Measurements from ENCODE around the gene PRRX2.
A peak's percentile ranks its signal among the peaks of the same experiment; 100 is the strongest.

PRRX2 gene

DNA sequence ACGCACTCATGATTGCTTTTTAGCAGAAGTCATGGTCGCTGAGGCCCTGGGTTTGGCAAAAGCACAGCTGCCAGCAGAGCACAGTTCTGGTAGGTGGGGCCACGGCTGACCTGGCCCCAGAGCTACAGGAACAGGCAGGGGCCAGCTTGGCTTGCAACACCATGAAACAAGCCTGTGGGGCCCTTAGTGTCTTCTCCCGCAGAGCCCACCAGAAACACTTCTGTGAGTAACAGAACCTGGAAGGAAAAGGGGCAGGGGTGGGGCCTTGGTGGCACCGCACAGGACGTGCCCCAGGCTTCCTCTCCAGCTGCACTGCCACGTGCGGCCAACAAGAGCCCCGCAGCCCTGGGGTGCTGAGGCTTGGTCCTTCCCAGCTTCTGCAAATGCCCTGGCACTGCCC lies 28.3 kb upstream of the PRRX2 start:
- DNase-seq (ENCODE audit: low read depth): no peak

DNA sequence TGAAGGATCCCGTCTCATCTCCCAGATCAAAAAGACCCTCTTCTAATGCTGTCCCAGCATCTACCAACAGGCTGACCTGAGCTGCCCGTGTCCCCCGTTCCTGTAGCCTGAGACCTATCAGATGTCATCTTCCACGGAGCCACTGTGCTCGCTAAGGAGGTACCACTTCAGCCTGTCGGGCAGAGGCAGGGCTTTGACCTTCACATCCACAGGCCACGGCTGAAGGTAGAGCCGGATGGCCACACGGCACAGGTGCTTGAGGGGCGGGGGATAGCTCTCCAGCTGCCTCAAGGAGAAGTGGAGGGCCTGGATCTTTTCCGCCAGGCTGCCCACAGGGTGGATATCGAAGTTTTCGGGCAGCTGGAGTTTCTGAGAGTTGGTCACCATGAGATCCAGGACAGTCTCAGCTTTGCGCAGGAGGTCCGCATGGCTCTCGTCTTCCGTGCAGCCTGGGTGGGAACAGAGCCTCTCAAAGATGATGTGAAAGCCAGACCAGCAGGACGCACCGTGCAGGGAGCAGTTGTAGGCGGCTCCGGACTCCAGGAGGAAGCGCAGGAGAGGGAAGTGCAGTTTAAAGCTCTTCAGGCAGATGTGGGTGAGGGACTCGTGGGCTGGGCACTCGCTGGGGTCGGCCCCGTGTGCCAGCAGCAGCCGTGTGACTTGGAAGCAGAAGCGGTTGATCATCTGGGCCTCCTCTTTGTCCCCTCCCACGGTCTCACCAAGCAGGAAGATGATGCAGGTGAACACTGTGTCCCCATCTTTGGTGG lies 27.6 kb upstream of the PRRX2 start:
- DNase-seq (ENCODE audit: low read depth): no peak

DNA sequence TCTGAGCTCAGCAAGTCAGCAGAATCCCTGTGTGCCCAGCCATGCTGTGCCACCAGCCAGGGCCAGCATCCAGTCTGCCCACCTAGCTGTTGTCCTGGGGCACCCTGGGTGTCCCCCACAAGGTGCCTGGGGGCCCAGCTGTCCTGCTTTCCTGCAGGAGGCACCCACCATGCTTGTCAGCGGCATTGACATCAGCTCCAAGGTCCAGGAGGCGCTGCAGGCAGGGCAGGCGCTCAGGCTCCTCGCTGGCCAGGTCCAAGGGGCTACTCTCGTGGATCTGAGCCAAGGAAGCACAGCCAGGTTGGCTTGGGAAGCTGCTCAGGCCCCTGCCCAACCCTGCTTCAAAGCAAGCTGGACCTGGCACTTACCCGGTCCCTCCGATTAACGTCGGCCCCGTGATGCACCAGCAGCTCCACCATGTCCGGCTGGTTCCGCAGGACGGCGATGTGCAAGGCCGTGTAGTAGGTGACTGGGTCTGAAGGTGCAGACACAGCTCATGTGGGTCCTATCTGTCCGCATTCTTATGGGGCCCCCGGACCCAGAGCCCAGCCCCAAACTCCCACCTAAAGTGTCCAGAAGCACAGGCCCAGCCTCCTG lies 26.3 kb upstream of the PRRX2 start:
- no peak for DNase-seq (ENCODE audit: low read depth)

DNA sequence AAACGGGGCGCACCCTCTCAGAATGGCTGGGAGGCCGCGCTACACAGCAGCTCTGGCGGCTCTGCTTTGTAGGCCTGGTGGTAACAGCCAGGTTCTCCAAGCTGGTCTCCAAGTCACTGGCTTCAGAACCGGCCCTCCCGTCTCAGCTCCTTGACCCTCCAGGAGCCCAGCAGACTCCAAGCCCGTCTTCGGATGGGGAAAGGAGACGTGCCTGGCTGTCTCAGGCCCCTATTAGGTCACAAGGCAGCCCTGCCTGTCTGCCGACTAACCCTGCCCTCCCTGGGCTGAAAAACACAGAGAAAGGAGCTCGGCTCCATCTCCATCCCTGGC lies 25.7 kb upstream of the PRRX2 start:
- DNase-seq (ENCODE audit: low read depth): no peak

DNA sequence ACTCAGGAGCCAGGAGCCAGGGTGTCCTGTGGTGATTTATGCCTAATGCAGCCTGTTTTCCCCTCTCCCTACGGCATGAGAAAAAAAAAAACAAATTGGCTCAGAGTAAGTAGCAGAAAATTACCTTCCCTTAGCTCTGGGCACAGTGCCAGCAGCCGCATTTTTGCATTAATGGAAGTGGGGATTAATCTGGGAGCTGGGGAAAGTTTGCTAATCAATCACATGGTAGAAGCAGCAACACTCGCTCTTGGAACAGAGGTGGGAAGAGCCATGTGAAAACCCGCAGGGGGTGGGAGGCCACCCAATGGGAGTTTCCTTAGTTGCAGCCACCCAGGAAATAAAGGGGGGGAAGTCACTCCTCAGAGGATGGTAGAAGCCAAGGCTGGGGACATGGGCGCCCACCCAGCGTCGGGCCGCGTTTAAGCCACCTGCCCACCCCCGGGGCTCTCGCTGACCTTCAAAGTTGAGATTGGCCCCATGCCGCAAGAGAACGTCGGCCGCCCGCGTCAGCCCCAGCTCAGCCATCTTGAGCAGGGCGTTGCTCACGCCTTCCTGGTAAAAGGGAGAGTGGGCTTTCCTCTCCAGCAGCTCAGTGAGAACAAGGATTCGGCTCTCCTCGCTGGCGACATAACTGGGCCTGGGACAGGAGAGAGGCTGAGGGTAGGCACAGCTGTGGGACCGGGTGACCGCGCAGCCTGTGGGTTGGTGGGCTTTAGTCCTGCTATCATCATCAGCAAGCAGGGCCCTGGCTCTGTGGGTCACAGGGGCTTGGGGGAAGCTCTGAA lies 25.2 kb upstream of the PRRX2 start:
- no peak for DNase-seq (ENCODE audit: low read depth)

DNA sequence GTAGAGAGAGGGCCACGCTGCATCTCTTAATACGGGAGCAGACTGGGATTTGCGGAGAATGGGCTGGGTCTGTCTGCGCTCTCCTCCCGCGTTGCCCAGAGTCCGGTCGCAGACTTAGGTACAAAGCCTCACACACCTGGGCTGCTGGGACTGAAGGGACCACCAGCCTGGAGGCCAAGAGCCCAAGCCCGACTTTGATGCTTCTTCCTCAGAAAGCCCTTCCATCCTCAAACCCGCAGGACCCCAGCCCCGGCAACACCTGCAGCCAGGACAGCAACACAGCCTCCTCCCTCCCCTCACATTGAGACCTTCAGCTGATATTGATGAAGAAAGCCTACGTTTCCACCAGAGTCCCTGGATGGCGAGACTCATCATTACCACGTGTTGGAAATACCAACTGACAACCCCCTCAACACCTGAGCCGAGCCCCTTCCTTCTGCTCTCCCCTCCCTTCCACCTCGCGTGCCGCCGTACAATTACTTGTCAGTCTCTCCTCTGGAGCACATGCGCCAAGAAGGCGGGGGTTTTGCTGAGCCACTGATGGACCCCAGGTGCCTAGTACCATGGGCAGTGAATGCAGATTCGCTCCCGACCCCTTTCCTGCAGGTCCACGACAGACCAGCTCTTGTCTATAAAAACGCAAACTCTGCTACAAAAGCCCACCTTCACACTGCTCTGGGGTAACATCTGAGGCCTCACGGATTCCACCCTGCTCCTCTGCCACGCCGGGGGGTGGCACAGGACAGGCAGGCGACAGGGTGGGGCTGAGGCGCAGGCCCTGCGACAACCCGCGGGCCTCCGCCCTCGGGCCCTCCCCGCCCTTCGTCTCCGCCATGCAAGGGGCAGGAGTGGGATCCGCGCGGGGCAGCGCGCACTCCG lies 24.3 kb upstream of the PRRX2 start:
- DNase-seq (ENCODE audit: low read depth): no peak

DNA sequence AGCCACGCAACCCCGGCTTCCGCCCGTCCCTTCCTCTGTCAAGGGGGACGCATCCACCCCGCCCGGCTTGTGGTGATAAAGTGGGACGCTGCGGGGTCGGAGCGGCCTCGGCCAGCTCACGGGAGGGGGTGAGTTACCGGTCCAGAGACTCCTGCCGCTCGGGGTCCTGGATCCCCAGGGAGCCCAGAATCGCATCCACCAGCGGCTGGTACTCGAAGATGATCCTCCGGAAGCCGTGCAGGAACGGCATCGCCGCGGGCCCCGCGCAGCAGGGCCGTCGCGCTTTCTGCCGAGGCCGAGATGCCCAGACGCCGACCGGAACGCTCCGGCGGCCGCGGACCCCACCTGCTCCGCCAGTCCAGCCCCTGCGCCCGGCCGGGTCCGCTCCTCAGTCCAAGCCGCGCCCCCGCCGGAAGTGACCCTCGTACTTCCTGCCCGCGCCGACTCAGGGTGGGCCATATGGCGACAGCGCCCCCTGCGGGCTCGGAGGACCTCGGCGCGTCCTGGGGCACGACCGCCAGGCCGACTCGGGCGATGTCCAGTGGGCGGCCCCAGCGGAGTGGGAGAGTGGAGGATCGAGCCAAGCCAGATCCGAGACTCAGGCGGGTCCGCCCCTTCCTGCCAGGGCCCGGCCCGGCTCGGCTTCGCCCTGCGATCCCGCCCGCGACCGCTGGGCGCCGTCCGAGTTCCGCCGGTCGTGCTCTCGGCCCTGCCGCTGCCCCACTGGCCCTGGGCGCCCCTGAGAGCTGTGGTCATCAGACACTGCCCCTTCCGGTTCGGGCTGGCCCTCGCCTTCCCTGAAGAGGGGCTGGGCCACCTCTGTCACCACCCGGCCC lies 23.5 kb upstream of the PRRX2 start, which contains the start of gene ASB6:
Gene ASB6, minus strand, starts transcription at position 402 of the 836 bp plus-strand sequence. Its CDS starts 152 bp downstream, at position 250.
- peak; percentile 81 for DNase-seq (ENCODE audit: low read depth)

DNA sequence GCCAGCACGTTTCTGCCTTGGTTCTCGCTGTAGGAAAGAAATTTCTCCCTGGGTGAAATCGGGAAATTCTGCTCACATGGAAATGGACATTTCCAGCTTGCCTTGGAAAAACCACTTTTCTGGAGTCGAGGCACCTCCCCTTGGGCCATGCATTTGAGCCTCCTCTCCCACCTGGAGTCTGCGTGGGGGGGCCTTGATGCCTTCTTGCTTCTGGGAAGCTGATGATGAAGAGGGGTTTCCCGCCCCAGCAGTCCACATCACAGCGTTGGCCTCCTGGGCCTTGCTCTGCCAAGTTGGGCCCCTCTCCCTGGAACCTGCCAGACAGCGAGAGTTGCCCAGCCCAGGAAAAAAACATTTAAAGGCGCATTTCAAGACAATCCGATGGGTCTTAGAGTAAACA lies 21.7 kb upstream of the PRRX2 start:
- no peak for DNase-seq (ENCODE audit: low read depth)

DNA sequence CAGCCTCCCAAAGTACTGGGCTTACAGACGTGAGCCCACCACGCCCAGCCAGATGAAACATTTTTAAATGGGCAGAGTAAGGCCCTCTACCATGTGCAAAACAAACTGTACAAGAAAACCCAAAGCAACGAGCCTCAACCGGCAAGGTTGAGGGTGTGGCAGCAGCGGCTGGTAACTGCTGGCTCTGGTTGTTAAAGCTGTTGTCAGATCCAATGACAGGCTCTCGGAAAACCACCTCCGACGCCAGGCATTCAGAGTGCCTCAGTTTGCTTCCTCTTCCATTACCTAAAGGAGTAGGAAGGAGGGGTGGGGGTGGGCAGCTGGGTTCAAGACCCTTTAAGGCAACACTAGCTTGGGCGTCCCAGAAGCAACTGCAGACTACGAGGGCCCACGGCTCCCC lies 21.1 kb upstream of the PRRX2 start:
- DNase-seq (ENCODE audit: low read depth): no peak

DNA sequence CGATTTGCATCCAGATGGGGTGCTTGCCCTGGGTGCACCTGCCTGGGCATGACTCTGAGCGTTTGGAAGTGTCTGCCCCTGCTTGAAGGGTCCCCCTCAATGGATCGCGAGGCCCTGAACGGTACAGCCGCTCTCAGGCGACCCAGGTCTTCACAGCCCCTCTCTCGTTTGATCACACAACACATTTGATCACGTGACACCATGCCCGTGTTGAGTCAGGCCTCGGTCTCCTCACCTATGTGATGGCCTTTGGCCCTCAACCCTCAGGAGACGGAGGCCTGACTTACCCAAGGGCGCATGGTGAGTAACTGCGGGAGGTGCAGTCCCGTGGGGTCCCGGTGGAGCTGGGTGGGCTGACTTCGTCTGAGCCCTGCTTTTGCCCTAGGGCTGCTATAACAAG lies 20.5 kb upstream of the PRRX2 start:
- no peak for DNase-seq (ENCODE audit: low read depth)

DNA sequence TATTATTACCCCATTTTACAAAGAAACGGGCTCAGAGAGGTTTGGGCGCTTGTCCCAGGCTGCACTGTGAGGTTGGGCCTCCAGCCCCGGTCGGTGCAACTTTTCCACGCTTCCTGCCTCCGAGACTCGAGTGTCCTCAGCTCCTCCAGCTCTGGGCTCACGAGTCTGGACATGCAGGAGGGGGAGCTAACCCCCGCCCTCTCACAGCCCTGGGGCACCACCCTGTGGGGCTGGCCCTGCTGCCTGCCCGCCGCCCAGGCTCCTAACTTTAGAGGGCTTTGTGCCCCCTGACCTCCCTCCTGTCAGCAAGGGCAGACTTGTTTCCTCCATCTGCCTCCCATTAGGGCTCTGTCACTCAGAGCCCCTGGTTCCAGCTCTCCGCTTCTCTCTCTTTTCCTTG lies 19.2 kb upstream of the PRRX2 start:
- no peak for DNase-seq (ENCODE audit: low read depth)

DNA sequence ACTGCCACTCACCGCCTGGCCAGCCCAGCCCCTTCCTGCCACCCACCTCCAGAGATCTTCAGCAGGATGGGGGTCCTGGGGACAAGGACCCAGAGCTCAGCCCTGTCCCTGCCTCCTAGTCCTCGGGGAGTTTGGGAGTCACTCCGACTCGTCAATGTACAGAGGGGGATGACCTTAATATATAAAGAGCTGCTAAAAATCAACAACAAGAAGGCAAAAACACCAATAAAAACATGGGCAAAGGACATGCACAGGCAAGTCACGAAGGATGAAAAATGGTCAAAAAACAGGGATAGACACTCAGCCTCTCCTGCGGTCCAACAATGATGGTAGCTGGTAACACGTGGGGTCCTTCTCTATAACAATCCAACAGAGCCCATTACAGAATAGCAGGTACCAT lies 18.8 kb upstream of the PRRX2 start:
- no peak for DNase-seq (ENCODE audit: low read depth)

DNA sequence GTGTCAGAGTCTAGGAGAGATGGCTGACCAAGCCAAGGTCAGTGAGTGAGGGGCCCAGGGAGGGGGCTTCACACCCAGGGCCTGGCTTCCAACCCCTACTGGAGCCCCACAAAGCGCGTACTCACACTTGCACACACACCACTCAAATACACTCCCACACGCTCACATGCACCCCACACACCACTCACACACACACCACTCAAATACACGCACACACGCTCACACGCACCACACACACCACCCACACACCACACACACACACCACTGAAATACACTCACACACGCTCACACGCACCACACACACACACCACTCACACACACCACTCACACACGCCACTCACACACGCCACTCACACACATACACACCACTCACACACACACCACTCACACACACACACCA lies 17.8 kb upstream of the PRRX2 start:
- no peak for DNase-seq (ENCODE audit: low read depth)

DNA sequence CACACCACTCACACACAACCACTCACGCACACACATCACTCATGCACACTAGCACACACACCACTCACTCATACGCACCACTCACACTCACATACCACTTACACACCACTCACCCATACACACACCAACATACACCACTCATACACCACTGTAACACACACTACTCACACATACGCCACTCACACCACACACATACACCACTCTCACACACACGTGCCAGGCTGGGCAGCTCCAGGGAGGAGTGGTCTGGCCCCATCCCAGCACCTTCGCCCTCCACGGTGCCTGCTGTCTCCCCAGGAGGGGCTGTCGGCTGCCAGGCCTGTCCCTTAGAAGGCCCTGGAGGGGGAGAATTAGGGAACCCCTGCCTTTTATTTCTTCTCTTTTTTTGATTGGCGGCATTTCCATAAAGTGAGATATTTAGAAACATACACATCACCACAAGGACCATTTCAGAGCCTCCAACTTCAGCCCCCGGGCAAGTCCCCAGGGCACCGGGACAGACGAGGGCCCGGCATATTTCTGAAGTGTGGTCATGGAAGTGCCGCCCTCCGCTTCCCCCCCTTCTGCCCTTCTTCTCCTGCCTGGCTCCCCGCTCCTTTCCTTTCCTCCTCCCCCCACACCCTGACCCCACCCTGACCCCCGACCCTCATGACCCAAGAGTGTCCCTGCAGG lies 17.2 kb upstream of the PRRX2 start:
- no peak for DNase-seq (ENCODE audit: low read depth)

DNA sequence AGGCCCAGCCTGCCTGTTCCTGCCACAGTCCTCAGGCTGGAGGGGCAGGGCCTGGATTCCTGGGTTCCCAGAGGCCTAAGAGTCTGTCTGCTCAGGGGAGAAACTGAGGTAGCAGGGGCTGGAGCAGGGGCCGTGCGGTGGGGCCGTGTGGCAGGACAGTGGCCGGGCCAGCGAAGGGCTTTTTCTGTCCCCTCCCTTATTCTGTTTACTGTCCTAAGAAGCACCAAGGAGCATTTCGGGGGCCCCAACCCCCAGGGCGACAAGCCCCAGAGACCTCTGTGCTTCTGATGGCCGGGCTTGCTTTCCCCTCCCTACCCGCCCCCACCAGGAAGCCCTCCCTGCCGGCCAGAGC lies 16.7 kb upstream of the PRRX2 start:
- DNase-seq (ENCODE audit: low read depth): no peak

DNA sequence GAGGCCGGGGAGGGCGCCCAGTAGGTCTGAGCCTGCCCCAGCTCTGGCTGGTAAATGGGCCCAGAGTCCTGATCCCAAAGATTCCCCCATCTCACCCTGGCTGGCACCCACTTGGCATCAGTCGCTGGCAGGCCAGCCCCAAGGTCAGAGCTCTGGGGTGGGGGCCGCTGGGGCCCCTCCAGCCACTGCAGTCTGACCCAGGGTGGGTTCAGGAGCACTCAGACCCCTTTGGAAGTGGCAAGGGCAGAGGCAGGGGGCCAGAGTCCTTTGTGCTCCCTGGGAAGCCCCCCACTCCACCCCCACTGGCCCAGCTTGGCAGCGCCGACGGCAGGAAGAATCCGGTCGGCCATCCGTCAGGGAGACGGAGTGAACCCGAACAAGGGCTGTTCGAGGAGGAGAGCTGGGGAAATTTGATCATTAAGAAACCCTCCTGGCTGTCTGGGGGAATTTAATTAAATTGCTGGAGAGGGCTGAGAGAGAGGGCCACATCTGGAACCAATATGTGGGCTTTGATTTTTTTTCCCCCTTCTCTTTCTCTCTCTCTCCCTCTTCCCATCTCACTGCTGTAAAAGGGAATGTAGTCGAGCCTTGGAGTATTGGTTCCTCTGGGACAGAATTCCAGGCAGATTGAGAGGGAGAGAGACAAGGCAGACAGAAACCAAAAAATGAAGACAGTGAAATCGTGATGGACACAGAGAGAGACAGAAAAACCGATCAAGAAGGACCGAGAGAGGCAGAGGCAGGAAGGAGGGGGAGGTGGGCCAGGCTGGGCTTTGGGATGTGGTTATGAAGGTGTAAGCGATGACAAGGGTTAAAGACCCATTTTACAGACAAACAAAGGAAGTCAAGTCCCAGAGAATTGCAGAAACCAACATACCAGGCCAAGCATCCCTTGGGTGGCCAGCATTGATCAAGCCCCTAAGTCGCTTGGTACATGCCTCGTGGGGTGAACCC lies 15.4 kb upstream of the PRRX2 start:
- DNase-seq (ENCODE audit: low read depth): no peak

DNA sequence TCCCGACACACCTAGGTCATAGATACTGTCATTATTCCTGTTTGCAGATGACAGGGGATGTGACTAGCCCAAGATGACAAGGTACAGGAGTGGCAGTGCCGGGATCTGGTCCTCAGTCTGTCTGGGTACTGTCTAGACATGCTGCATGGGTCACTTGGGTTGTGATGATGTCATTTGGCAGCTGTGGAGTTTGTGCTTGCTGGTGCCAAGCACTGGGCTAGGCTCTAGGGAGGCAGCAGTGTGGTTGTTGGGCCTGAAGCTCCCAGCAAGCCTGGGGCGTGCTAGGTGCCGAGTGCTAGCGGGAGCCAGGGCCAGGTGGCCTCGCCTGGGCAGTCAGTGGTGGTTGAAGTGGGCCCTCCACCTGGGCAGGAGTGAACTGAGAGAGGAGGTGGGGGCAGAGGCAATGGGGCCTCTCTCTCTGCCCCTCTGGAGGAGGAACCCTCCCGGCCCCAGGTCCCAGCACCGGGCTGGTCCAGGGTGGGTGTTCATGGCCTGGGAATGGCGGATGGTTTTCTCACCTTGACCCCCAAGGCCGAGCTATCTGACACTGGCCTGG lies 14.7 kb upstream of the PRRX2 start:
- DNase-seq (ENCODE audit: low read depth): no peak

DNA sequence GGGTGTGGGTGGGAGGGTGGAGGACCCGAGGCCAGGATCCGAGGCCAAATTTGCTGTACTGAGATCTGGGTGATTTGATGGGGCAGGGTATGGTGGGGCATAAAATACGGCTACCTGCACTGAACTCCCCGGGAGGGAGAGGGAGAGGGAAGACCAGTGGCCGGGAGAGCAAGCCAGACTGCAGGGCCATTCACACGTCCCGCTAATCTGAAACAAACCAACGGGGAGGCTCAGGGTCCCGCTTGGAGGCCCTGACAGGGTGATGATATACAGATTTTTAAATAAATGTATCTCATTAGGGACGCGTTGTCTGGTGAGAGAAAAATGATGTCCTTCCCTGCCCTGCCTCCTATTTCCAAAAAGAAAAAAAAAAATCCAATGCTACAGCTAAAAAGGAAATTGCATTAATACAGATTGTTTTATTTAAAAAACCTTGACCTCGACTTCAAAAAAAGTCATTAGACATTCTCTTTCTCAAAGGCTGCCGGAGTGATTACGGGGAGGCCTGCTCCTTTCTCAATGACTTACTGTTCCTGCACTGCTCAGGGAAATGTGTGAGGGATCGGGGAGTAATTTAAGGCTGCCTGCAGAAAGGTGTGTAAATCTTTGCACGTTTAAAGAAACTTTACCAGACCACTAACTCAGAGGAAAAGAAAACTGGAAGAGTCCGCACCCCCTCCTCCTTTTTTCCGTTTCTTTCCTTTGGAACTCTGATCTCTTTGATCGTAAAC lies 11.5 kb upstream of the PRRX2 start:
- no peak for DNase-seq (ENCODE audit: low read depth)

DNA sequence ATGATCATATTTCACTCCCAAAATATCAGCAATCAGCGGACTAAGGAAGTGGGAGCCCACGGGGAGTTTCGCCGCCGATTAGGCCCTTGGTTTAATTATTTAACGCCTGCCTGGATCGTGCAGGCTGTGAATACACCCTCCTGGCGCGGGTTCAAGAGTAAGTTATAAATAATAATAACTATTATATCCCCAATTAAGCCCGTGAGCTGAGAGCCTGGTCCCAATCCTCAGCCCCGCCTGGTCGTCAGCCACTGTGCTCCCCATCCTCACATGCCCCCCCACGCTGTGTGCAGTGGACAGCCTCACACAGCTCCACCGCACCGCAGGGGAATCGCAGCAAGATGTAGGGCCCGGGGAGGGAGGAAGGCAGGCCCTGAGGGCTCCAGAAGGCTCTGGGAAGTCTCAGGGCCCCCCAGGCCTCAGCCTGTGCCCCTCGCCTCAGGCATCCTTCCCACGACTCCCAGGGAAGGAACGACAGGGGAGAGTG lies 10.8 kb upstream of the PRRX2 start:
- DNase-seq (ENCODE audit: low read depth): no peak

Data from T-helper 22 cell (primary cell).